Mucosa of stomach (tissue), 1 donor: ENCODE results near the gene STK32A.

Source experiments
- H3K27me3 ChIP-seq: one replicate; pipeline ENCODE4 v1.7.0; 2013; ENCODE audit warnings: mild to moderate bottlenecking, low read length; ENCODE audit not compliant: control insufficient read depth, insufficient read depth
- H3K36me3 ChIP-seq: one replicate; pipeline ENCODE4 v1.7.0; 2013; ENCODE audit warnings: low read length; ENCODE audit not compliant: control insufficient read depth, insufficient read depth
- H3K4me1 ChIP-seq: one replicate; pipeline ENCODE4 v1.7.0; 2013; ENCODE audit warnings: mild to moderate bottlenecking, low read length; ENCODE audit not compliant: control insufficient read depth, insufficient read depth
- H3K4me3 ChIP-seq: one replicate; pipeline ENCODE4 v1.7.0; 2013; ENCODE audit warnings: low read length
- H3K9ac ChIP-seq: one replicate; pipeline ENCODE4 v1.7.0; 2013; ENCODE audit warnings: mild to moderate bottlenecking, low read length, moderate library complexity
- H3K9me3 ChIP-seq: one replicate; pipeline ENCODE4 v1.7.0; 2013; ENCODE audit warnings: mild to moderate bottlenecking, low read length, moderate library complexity; ENCODE audit not compliant: control insufficient read depth
- donor health status: Pancreatic carcinoma.

STK32A gene

DNA sequence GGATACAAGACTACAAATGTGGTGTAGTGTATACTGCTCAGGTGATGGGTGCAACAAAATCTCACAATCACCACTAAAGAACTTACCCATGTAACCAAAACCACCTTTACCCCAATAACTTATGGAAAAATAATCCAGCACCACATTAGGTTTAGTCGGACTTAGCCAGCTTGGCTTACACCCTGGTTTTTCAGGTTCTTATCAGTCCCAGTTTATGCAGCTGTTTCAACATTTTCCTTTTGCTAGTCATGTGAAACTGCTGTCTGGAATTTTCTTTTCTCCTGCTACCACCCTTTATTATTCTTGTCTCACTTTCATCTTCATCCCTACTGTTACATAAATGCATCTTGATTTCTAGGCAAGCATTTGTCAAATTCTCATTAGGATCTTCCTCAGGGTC is 51.5 kb downstream of the STK32A start:
- Histone ChIP-seq H3K4me3 (no peak overlapping the region), H3K4me1 (no peaks in the 10 kb centered on the region)

DNA sequence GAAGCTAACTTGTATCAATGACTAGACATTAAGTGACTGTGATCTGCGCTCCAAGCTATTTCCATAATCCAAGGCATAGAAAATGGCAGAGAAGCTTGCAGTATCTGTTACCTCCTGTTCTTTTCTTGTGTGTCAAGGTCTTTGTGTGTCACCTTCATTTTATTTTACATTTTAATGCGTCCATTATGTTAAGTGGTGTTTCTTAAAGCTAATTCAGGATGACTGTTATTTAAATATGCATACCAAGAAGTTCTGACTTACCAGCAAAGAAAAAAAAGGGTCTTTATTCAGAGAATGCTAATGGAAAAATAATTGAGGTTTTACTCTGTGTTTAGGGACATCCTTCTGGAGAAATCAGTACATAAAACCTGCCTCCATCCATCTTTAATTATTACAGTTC is 52.3 kb downstream of the STK32A start:
- Histone ChIP-seq H3K4me3 (no peak overlapping the region), H3K9me3 (no peaks in the 10 kb centered on the region), H3K9ac (no peak overlapping the region), H3K4me1 (no peaks in the 10 kb centered on the region), H3K27me3 (no peaks in the 10 kb centered on the region), H3K36me3 (no peaks in the 10 kb centered on the region)

More for the DNA sequence above, 51.5 kb downstream of the STK32A start:
- Histone ChIP-seq H3K9me3 (no peaks in the 10 kb centered on the region), H3K36me3 (no peaks in the 10 kb centered on the region), H3K9ac (no peak overlapping the region), H3K27me3 (no peaks in the 10 kb centered on the region)

DNA sequence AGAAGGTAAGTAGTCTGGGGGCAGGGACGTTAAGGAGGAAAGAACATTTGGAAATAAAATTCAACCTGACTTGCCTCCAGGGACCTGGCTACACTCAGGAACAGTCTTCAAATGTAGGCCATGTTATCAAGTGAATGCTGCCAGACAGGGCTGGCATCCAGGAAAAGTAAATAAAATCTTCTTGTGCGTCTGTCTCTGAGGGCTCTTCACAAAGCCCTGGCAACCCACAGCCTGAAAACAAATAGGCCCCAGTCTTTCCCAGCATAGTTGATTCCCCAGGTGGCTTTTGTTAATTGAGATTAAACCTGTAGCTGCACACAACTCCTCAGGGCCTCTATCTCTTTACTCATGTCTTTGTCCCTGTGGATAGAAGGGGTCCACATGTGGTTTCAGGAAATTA is 55.4 kb downstream of the STK32A start:
- H3K4me1 ChIP-seq = no peaks in the 10 kb centered on the region
- no peaks in the 10 kb centered on the region for H3K27me3 ChIP-seq
- no peaks in the 10 kb centered on the region for H3K36me3 ChIP-seq
- H3K9ac ChIP-seq = no peak overlapping the region
- H3K4me3 ChIP-seq = no peak overlapping the region
- no peaks in the 10 kb centered on the region for H3K9me3 ChIP-seq

DNA sequence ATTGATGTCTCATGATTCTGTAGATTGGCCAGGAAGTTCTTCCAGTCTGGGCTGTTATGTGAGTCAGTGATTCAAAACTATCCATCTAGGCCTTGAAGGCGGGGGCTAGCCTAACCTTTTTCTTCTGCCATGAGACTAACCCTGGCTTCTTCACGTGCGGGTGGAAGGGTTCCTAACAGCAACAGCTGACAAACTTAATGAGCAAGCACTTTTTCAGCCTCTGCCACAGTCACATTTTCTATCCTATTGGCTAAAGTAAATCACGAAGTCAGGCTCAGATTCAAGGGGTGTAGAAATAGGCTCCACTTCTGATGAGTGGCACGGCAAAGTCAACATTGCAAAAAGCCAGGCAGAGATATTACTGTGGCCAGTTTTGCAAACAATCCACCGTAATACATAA is 68.4 kb downstream of the STK32A start:
- H3K27me3 ChIP-seq = no peaks in the 10 kb centered on the region
- H3K4me3 ChIP-seq = no peak overlapping the region
- peaks cover 16% of the 10 kb centered on the region for H3K4me1 ChIP-seq
- no peaks in the 10 kb centered on the region for H3K9me3 ChIP-seq
- H3K9ac ChIP-seq = no peak overlapping the region
- H3K36me3 ChIP-seq = no peaks in the 10 kb centered on the region

DNA sequence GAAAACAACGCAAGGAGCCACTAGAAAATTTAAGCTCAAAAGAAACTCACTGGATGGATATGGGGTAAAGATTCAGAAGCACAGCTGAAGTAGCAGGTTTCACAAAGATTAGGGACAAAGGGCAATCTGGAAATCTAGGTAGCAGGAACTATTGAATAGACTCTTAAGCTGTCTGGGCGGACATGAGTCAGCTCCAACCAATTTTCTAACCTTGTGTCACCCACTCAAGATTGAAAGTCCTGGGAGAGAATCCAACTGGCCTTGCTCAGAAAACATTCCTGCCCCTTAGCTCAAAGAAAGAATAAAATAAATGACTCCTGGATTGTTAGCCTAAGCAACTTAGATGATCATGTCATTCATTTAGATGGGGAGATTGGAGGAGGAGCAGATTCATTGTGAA is 69.2 kb downstream of the STK32A start:
- H3K4me3 ChIP-seq = no peak overlapping the region
- no peaks in the 10 kb centered on the region for H3K27me3 ChIP-seq
- H3K9me3 ChIP-seq = no peaks in the 10 kb centered on the region
- no peak overlapping the region for H3K9ac ChIP-seq
- H3K4me1 ChIP-seq = peaks cover 16% of the 10 kb centered on the region
- H3K36me3 ChIP-seq = no peaks in the 10 kb centered on the region

DNA sequence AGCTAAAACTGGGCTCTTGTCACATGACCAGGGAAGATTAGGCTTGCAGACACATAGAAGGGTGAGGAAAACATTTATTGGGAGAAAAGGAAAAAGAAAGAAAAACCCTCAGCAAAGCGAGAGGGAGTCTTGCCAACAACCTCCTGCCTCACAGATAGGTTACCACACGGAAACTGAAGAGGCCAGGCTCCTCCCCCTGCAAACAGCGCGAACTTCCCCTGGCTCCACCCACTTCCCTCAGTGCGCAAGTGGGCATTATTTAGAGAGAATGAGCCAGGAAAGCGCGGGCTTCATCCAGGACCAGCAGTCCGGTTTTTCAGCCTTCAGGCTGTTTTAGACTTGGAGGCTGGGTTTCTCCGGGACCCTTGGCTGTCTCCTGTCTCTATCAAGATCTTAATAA is 70.3 kb downstream of the STK32A start:
- Histone ChIP-seq H3K9ac (no peak overlapping the region), H3K27me3 (no peaks in the 10 kb centered on the region), H3K4me3 (no peak overlapping the region), H3K4me1 (peaks cover 19% of the 10 kb centered on the region), H3K9me3 (no peaks in the 10 kb centered on the region), H3K36me3 (no peaks in the 10 kb centered on the region)

DNA sequence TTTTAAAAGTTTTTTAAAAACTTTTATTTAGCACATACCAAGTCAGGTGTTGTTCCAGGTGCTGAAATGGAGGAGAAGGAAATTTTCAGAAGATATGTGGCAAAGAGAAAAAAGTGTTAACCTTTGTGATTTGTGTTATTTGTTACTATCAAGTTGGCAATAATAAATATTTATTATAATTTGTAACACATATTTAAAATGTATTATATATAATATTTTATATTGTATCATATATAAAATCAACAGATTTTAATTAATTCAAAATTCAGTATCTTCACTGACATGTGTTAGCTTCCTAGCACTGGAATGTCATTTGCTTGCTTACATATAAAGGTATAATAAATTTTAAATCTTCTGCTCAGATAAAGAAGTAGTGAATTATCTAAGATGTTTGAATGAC is 71.5 kb downstream of the STK32A start:
- no peaks in the 10 kb centered on the region for H3K27me3 ChIP-seq
- H3K4me1 ChIP-seq = peaks cover 26% of the 10 kb centered on the region
- H3K36me3 ChIP-seq = no peaks in the 10 kb centered on the region
- H3K9ac ChIP-seq = no peak overlapping the region
- H3K9me3 ChIP-seq = no peaks in the 10 kb centered on the region
- H3K4me3 ChIP-seq = no peak overlapping the region

DNA sequence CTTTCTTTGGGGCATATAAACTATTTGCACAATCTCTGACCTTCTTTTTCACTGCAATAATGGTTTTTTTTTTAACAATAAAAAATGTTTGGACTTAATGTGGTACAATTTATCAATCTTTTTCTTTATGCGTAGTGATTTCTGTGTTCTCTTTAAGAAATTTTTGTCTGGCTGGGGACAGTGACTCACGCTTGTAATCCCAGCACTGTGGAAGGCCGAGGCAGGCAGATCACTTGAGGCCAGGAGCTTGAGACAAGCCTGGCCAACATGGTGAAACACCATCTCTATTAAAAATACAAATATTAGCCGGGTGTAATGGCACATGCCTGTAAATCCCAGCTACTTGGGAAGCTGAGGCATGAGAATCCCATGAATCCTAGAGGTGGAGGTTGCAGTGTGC is 72.3 kb downstream of the STK32A start:
- no peak overlapping the region for H3K4me3 ChIP-seq
- no peaks in the 10 kb centered on the region for H3K27me3 ChIP-seq
- no peaks in the 10 kb centered on the region for H3K9me3 ChIP-seq
- H3K4me1 ChIP-seq = peaks cover 26% of the 10 kb centered on the region
- H3K36me3 ChIP-seq = no peaks in the 10 kb centered on the region
- H3K9ac ChIP-seq = no peak overlapping the region

DNA sequence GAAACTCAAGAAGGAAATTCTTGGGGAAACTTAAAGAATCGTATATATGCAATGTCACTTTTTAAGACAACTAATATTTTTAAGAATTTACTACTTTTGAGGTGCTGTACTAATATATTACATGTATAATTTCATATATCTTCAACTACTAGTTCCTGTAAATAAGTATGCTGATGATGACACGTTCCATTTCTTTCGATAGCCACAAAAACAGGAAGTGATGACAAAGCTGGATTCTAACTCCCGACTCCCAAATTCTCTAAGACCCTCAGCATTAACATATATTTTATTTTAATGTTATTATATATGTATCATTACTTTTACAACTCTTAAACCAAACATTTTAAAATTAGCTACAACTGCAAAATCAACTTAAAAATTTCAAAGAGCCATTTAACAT is 74.8 kb downstream of the STK32A start:
- H3K36me3 ChIP-seq = no peaks in the 10 kb centered on the region
- peaks cover 10% of the 10 kb centered on the region for H3K4me1 ChIP-seq
- H3K4me3 ChIP-seq = no peak overlapping the region
- no peak overlapping the region for H3K9ac ChIP-seq
- no peaks in the 10 kb centered on the region for H3K9me3 ChIP-seq
- no peaks in the 10 kb centered on the region for H3K27me3 ChIP-seq

DNA sequence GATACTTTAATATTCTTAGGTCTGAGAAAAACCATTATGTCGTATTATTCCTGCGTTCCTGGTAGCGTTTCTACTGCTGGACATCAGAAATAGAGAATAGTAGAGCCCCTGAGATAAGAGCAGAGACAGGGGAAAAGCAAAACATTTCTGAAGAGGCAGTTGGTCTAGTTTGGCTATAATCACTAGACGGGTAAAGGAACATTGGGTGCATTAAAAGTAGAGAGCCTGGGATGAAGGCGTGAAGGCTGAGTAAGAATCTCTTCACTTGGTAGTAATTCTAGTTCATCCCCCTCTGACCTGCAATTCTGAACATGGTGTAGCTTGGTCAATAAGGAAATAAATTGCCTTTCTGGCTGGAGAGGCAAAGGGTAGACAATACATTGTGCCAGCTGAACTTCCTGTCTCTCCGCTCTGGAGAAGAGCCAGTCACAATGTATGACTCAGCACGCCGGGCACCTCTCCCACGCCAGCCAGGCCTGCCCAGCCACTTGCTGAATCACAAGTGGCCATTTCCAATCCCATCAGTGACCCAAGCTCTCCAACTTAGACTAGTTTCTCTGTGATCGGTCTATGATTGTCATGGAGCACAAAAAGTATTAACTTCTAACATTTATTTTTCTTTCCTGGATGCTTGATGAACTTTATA is 75.4 kb downstream of the STK32A start:
- Histone ChIP-seq H3K4me1 (peaks cover 9% of the 10 kb centered on the region), H3K36me3 (no peaks in the 10 kb centered on the region), H3K27me3 (no peaks in the 10 kb centered on the region), H3K4me3 (no peak overlapping the region), H3K9ac (no peak overlapping the region), H3K9me3 (no peaks in the 10 kb centered on the region)

DNA sequence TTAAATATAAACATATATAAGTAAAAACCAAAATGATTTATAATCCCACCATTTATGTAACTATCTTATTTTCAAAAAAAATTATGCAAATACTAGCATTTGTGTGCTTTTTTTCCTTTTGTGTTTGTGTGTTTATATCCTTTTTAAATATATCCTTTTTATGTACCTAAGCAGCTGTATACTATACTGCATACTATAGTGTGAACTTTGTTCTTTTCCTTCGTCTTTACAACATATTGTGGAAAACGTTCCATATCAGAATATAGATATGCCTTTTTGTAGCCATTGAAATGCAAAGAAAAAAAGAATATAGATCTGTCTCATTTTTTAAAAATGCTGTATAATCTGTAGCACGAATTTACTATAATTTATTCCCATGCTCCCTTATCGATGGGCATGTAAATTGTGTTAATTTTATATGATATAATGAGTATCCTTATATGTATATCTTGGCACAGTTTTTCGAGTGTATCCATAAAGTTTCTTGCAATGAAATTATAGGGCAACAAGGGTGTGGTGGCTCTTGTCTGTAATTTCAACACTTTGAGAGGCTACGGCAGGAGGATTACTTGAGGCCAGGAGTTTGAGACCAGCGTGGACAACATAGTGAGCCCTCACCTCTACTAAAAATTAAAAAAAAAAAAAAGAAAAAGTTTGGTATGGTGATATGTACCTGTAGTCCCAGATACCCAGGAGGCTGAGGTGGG is 83.3 kb downstream of the STK32A start:
- Histone ChIP-seq H3K9me3 (no peaks in the 10 kb centered on the region), H3K9ac (no peak overlapping the region), H3K4me1 (no peaks in the 10 kb centered on the region), H3K27me3 (no peaks in the 10 kb centered on the region), H3K36me3 (no peaks in the 10 kb centered on the region), H3K4me3 (no peak overlapping the region)

DNA sequence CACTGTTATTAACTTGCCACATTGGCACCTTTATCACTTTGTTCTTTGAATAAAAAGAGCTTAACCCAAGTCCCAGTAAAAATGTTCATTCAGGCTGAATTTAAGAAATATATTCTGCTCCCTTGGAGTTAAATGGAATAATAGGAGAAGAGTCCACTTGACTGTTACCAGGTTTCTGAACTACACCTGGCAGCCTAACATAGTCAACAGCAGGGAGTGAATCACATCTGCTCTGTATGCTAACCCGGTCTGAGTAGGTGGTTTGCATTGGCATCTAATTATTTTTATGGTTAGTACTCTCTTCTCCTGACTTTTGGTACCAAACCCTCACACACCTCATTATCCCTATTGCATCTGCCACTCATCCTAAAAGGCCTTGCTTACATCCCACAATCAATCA is 86.7 kb downstream of the STK32A start:
- H3K9ac ChIP-seq = no peak overlapping the region
- no peaks in the 10 kb centered on the region for H3K36me3 ChIP-seq

More for the DNA sequence above, 86.7 kb downstream of the STK32A start:
- no peak overlapping the region for H3K4me3 ChIP-seq
- no peaks in the 10 kb centered on the region for H3K27me3 ChIP-seq
- H3K4me1 ChIP-seq = no peaks in the 10 kb centered on the region
- no peaks in the 10 kb centered on the region for H3K9me3 ChIP-seq
